ENCODE data around the gene DES.

DES gene

DNA sequence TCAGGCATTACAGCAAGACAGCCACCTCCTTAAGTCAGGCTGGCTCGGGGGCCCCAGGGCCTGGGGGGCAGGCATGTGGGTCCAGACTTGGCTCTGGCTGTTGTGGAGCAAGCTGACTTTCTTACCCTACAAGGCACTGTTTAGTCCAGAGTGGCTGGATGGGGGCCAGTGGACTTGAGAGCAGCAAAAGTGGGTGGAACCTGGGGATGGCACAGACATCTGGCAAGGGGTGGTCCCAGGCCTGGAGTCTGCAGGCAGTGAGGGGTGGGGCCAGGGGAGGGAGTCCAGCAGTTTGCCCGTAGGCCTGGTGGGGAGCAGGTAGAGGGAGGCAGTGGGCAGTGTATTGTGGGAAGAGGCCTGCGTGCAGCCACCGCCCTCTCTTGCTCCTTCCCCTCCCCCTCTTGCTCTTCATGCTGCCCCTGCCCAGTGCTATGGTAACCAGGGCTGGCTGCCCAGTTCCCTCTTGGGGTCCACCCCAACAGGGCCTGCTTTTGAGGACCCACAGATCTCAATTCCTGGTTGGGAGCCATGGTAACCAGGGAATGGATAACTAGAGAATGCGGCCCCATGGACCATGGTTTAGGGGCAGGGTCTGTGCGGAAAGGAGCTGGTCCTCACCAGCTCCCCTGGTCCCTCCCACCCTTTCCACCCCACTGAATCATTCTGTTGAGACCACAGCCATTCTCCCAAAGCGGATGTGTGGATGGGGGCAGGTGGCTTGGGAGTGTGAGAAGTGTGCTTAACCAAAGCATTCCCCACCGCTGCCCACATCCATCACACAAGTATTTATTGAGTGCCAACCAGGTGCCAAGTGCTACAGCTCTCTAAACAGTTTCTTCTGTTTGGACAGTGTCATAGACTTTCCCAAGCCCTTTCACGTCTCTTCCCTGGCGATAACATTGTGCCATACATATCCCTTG is 35.8 kb downstream of the DES start:
- ATAC-seq = no peak
- DNase-seq = no peak

DNA sequence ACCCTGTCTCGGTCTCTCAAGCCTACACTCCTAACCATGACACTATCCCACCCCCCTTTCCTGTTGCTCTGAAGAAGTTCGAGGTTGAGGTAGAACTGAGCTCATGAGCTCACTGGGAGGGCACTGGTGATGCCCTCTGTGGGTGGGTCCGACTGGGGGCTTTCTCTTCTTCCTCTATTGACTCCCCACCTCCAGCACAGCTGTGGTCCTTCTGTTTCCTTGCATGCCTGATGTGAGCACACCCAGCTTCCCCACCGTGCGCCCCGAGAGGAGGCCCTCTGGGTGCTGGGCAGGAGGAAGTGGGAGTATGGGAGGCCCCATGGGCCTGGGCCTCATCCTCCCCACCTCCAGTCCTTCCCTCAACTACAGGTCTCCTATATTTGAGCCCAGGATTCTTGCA is 37.4 kb downstream of the DES start:
- ATAC-seq = no peak
- DNase-seq = no peak

DNA sequence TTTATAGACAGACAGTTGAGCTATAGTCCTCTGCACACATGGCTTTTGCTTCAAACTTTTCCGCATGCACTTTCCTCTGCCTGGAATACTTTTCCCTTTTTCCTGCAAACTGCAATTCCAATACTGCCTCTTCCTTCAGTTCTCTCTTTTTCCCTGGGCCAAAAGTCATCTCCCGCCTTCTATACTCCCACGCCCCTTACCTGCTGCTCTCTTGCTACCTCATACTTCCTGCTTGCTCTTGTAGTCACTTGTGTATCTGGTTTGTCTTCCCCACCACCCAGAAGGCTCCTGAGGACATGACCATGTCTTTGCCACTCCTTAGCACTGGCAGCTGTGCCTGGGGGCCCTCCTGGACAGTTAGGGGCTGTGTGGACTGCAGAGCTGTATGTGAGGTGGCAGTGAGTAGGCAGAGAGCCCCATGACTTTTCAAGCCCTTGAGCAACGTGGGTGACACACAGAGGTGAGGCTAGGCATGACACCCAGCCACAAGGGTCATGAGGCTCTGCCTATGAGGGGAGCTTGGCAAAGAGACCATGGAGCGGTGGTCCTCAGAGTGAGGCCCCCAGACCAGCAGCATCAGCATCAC is 39.7 kb downstream of the DES start:
- peak; percentile 35 for DNase-seq
- ATAC-seq = peak; percentile 82

DNA sequence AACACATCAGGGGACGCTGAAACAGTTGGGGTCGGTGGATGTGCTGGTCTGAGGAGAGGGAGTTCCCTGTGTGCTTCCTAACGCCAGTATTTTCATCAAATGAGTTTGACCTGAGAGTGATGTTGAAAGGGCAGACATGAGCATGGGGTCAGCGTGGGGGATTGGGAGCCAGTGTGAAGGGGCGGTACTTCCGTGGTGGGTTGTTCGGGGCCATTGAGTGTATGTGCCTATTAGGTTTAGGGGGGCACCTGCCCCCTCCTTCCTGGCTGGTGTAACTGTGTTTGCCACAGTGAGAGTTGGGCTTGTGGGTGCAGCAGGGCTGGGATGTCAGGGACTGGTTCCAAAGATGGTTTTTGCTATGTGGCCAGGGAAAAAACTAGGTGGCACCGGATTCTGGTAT is 40.8 kb downstream of the DES start:
- ATAC-seq (no peak), DNase-seq (no peak)

DNA sequence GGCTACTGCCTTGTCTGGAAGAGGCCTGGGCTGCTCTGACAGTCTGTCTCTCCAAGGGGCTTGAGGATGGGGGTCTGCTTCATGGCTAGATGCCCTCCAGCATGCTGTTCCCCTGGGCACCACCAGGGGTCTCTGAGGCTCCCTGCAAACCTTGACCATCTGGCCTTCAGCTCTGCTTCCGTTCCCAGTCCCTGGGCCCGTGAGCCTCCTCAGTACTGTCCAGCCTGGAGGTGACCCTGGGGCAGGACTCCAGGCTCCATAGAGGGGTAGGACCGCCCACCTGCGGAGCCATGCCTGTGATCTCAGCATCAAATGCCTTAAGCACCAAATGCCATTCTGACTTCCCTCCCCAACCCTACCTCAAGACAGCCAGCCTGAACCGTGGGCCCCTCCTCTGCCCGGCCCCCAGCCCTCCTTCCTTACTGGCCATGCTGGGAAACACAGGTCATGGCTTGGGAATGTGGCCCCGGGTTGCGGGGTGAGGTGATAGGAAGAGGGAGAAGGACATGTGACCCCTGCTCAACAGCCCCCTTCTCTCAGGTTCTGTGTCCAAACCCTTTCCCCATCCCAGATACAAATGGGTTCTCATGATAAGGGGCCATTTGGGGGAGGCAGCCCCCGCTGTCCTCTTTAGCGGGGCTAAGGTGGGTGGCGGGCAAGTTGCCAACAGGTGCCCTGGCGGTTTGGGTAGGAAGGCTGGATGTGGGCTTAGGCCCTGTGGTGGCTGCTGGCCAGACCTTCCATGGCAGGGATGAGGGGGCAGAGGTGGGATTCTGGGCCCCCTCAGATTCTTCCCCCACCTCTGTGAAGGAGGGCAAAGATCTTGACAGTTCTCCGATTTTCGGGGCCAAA is 41.5 kb downstream of the DES start:
- DNase-seq (peak; percentile 65), ATAC-seq (no peak)

DNA sequence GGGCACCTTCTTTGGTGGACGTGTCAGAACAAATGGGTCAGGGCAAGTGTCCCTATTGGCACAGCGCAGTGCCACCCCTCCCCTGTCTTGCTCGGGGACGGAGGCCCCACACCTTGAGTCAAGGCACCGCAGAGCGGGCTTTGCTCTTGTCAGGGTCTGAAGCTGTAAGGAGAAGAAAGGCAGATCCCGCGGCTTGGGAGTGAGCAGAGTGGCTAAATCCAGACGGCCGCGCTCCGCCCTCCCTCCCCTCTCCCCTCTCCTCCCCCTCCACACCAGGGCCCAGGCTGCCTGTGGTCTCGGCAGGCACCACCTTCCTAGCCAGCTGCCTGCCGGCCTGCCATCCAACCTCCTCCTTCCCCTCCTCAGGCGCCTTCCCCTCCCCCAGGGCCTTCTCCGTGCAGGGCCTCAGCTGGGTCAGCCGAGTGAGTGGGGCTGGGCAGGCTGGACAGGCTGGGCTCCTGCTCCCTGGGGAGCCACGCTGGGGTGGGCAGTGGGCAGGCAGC is 42.3 kb downstream of the DES start:
- ATAC-seq (no peak), DNase-seq (no peak)

DNA sequence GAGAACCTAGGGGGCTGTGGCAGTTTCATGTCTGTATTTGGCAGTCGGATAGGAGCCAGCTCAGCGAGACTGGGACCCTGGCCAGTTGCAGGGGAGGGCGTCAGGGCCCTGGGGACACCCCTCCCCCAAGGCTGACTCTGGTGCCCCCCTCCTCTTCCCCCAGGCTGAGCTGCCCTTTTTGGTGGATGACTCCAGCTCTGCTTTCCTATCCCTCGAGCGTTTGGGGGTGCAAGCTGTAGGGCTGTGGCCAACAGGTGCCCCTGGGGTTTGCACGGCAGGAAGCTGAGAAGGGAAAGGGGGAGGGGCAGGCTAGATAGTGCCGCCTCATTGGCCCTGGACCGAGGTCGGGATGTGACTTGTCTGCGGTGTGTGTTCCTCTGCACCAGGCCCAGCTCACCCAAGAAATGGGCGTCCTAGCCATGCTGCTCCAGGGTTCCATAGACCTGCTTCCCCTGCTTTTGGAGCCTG is 42.9 kb downstream of the DES start:
- no peak for ATAC-seq
- peak; percentile 31 for DNase-seq

DNA sequence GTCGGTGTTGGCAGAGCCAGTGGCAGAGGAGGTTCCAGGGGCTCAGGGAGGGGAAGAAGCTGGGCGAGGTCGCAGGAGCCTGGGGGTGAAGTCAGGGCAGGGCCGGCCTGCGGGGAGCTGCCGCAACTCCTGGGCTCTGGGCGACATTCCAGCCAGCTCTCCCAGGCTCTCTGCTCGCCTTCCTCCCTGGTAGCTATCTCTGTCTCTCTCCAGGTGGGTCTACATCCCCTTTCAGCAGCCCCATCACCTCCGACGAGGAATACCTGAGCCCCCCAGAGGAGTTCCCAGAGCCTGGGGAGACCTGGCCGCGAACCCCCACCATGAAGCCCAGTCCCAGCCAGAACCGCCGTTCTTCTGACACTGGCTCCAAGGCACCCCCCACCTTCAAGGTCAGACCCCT is 43.5 kb downstream of the DES start:
- DNase-seq (no peak), ATAC-seq (no peak)

DNA sequence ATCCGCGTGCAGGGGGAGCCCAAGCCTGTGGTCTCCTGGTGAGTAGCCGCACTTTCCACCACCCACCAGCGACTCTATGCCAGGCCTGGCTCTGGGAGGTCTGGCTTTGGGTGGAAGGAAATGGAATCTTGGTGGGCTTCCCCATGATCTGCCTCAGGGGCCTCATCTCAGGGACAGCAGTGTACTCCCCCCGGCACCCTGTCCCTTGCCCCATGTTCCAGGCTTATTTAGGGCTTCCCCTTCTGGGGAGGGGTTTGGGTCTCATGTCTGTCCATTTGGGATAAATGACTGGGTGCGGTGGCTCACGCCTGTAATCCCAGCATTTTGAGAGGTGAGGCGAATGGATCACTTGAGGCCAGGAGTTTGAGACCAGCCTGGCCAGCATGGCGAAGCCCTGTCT is 44.2 kb downstream of the DES start:
- no peak for ATAC-seq
- no peak for DNase-seq

DNA sequence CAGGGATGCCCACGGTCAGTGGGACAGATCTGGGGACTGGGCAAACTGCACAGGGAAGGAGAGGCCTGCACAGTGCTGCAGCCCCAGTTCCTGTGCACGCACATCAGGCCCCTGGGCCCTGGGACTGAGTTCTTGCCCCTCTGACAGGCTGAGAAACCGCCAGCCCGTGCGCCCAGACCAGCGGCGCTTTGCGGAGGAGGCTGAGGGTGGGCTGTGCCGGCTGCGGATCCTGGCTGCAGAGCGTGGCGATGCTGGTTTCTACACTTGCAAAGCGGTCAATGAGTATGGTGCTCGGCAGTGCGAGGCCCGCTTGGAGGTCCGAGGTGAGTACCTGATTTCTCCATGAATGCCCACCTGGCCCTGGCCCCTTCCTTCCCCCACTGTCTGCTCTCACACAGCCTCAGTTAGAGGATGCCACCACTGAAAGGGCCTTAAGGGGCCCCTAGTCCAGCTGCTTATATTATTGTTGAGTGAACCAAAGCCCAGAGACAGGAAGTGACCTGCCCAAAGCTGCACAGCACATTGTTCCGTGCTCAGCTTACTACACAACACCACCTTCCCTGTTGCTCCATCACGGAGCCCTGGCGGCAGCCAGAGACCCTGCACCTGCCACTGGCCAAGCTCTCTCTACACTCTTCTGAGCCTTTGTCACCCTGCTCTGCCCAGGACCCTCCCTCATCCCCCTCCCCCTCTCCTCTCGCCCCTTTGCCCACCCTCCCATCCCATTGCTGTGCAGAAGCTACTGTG is 46.3 kb downstream of the DES start:
- DNase-seq (no peak), ATAC-seq (no peak)

DNA sequence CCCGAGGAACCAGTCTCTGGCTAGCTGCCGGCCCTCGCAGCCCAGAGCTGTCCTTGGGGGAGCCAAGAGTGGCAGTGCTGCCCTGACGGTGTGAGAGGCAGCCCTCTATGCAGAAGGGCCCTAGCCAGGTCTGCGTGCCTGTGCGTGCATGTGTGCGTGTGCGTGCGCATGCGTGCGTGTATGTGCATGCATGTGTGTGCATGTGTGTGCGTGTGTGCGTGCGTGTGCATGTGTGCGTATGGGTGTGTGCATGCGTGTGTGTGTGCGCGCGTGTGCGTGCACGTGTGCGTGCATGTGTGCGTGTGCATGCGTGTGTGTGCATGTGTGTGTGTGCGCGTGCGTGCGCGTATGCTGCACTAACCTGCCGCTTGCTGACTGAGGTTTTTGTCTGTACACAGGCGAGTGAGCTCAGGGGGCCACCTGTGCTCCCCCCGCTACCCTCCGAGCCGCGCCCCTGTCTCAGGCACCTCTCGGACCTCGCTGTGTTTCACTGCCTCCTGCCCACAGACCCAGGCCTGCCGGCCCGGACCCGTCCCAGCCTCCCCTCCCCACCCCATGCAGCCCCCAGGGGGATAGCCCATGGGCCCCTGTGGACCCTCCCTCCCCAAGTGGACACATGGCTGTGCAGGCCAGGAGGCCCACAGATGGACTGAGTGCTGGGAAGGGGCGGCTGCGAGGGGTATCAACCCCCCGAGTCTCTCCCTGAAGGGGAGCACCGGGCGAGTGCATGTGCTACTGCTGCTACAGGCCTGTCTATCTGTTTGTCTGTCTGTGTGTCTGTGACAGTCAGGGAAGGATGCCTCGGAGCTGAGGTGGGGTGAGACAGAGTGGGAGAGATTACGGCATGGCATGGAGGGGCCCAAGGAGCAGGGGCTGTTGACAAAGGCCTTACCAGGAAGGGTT is 47.7 kb downstream of the DES start:
- ATAC-seq (no peak), DNase-seq (no peak)

DNA sequence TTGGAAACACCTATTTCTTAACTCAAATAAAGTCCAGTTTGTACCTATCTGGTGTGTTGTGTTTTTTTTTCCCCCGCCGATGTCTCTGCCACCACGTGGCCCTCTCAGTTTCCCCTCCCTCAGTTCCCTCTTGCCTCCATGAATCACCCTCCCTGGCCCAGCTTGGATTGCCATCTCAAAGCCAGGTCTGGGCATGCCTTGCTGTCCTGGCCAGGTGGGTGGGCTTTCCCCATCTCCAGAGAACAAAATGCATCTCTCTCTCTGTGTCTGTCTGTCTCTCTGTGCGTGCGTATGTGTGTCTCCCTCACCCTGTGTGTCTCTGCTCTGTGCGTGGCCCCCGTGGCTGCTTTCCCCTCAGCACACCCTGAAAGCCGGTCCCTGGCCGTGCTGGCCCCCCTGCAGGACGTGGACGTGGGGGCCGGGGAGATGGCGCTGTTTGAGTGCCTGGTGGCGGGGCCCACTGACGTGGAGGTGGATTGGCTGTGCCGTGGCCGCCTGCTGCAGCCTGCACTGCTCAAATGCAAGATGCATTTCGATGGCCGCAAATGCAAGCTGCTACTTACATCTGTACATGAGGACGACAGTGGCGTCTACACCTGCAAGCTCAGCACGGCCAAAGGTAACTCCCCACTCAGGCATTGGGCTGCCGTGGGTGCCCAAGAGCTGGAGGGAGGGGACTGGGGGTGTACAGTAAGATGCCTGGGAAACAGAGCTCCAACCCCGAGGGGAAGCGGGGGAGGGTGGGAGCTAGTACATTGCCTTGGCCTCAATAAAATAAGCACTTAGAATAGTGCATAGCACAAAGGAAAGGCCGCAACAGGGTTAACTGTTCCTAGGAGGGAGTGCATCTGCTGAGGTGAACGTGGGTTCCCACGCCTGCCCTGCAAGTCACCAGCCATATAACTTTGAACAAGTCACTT is 48.9 kb downstream of the DES start:
- ATAC-seq = no peak
- no peak for DNase-seq

DNA sequence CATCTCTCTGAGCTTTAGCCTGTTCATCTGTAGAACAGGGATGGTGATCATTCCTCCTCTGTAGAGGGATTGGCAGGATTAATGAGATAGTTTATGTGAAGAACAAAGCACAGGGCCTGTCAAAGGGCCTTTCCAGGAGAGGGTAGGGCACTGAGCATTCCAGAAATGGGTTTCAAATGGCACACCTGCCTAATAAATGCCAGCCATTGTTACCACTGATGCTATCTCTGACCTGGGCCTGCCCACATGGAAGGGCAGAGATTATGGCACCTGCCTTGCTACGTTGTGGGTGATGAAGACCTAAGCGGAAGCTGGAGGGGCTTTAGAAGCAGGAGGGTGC is 49.5 kb downstream of the DES start:
- no peak for ATAC-seq
- no peak for DNase-seq

DNA sequence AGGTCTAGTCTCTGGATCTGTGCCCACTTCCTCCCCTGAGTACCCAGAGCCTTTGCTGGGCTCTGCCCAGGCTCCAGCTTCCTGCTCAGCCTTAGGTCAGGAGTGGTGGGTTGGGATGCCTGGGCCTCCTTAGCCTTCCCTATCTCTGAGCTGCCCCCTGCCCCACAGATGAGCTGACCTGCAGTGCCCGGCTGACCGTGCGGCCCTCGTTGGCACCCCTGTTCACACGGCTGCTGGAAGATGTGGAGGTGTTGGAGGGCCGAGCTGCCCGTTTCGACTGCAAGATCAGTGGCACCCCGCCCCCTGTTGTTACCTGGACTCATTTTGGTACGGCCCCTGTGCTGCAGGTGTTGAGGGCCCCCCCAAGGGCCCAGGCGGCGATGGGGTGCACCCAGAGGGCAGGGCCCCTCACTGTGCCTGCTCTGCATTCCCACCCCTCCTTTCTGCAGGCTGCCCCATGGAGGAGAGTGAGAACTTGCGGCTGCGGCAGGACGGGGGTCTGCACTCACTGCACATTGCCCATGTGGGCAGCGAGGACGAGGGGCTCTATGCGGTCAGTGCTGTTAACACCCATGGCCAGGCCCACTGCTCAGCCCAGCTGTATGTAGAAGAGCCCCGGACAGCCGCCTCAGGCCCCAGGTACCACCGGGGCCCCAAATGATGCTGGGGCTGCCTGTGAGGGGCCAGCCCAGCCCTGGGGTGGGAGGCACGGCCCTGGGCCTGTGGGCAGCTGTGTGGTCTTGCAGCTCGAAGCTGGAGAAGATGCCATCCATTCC is 50.4 kb downstream of the DES start:
- no peak for DNase-seq
- ATAC-seq = no peak

DNA sequence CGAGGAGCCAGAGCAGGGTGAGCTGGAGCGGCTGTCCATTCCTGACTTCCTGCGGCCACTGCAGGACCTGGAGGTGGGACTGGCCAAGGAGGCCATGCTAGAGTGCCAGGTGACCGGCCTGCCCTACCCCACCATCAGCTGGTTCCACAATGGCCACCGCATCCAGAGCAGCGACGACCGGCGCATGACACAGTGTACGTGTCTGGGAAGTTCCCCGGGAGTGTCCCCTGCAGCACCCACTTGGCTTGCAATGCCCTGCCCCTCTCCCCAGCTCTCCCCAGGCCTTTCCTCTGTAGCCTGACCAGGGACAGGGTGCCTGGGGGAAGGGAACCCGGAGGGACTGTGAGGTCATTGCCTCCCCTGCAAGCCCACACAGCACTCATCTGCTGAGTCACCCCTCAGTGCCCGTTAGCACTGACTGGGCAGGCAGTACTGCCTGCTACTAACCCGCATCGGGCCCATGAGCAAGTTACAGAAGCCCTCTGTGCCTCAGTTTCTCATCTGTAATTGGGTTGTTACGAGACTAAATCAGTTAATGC is 51.1 kb downstream of the DES start:
- DNase-seq (no peak), ATAC-seq (no peak)

DNA sequence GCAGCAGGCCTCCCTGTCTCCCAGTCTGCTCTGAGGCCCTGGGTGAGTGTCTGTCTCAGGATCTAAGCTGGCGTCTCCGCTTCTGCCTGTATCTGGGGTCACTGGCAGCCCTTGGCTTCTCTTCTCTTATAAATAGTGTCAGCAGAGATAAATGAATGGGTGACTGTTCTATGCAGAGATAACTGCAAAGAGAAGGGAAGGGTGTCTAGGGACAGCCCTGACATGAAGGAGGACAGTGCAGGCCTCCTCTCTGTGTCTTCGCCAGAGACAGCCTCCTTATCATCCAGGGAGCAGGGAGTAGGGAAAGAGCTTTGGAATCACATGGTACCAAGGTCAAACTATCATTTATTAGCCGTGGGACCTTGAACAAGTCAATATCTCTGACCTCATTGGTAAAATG is 52.3 kb downstream of the DES start:
- ATAC-seq = no peak
- DNase-seq = no peak

DNA sequence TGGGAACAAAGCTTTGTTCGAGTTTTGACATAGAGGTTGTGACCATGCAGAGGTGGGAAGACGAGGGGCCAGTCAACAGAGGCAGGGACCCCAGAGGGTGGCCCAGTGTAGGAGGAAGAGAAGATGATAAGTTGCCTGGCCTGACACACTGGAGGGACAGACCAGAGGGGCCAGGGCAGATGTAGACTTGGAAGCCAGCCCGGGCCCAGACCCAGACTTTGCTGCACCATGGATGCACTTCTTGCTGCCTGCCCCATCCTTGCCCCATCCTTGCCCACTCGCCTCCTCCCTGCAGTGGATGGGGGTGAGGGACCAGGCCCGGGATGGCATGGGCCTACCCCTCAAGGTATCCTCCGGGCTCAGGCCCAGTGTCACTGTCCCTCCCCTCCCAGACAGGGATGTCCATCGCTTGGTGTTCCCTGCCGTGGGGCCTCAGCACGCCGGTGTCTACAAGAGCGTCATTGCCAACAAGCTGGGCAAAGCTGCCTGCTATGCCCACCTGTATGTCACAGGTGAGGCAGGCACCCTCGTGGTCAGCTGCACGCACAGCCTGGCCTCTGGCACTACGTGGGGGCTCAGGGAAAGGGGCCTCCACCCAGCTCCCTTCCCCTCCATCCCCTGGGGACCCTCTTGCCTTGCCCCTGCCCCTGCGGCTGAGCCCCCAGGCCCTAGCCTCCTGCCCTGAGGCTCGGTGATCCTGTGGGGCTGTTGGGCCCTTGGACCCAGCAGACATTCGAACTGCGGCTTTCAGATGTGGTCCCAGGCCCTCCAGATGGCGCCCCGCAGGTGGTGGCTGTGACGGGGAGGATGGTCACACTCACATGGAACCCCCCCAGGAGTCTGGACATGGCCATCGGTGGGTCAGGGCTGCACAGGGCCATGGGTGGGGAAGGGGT is 53.5 kb downstream of the DES start:
- no peak for DNase-seq
- ATAC-seq = no peak

All from stimulated activated naive CD8-positive, alpha-beta T cell treated with anti-CD3 and anti-CD28 coated beads, Interleukin-15, Interleukin-2, amounts not matched to agents 100 U/mL and 50 U/mL, for 24 hours (primary cell).